Panc1 (cell line): Measurements from ENCODE around the gene ASF1B. TPM values are rescaled to one million over a fixed set of nuclear protein-coding genes. Genes with fewer than 3 reads are reported as not detected.

Source experiments
- ATAC-seq: fragments of 200-7000 bp; cut with Tn5 transposase; 2 replicates; pipeline ENCODE4 v1.9.1; 2020; ENCODE audit warnings: mild to moderate bottlenecking, moderate library complexity
- BruUV-seq: library from RNA; stranded (reverse); fragments of 400-500 nt; replicated peaks from 2 replicates; lab custom pipeline; 2021; lab: Mats Ljungman, UMichigan
- CTCF ChIA-PET: fragments of 300-600 bp; sonication (Branson Sonifier 250); formaldehyde crosslinking; loops from one replicate; lab custom pipeline; 2022; ENCODE audit warnings: antibody characterized with exemption; lab: Charles Lee
- POLR2A ChIA-PET: fragments of 300-600 bp; sonication (Branson Sonifier 250); formaldehyde crosslinking; loops from one replicate; lab custom pipeline; 2022; ENCODE audit warnings: antibody characterized with exemption; lab: Charles Lee
- DNase-seq: peaks from one replicate; pipeline ENCODE4 v3.0.0-alpha.2; 2010; ENCODE audit warnings: low read depth, low spot score
- H3K27ac ChIP-seq: 2 replicates; pipeline ENCODE4 v1.5.1; 2011; ENCODE audit warnings: mild to moderate bottlenecking, low read length, inconsistent platforms
- H3K27me3 ChIP-seq: fragments of 200-500 bp; sonication (Bioruptor generic); 2 replicates; pipeline ENCODE4 v1.6.0; 2014; ENCODE audit warnings: low read length, inconsistent platforms; ENCODE audit not compliant: control insufficient read depth, insufficient read depth
- H3K36me3 ChIP-seq: fragments of 200-500 bp; sonication (Bioruptor generic); 2 replicates; pipeline ENCODE4 v1.5.1; 2014; ENCODE audit warnings: inconsistent platforms, mild to moderate bottlenecking, low read length, moderate library complexity; ENCODE audit not compliant: control insufficient read depth, insufficient read depth
- H3K4me1 ChIP-seq: 2 replicates; pipeline ENCODE4 v1.5.1; 2011; ENCODE audit warnings: inconsistent platforms, mild to moderate bottlenecking, low read length, moderate library complexity; ENCODE audit not compliant: control insufficient read depth, insufficient read depth
- H3K4me3 ChIP-seq, 2 experiments: 2 replicates each; pipeline ENCODE4 v1.5.1; 2011 to 2012; ENCODE audit warnings: low read depth in 2 of 2, low read length in 2 of 2, mild to moderate bottlenecking in 2 of 2, inconsistent platforms in 1 of 2, moderate library complexity in 1 of 2
- H3K9me3 ChIP-seq: fragments of 200-500 bp; sonication (Bioruptor generic); 2 replicates; pipeline ENCODE4 v1.5.1; 2014; ENCODE audit warnings: low read depth, mild to moderate bottlenecking, inconsistent platforms, low read length, moderate library complexity; ENCODE audit not compliant: control insufficient read depth, insufficient read depth
- POLR2AphosphoS5 ChIP-seq: IDR thresholded peaks from 2 replicates; pipeline ENCODE4 v1.6.1; 2012; ENCODE audit warnings: mild to moderate bottlenecking, low read depth, low read length, moderate library complexity
- REST ChIP-seq, 2 experiments: IDR thresholded peaks; 2 replicates each; pipeline ENCODE4 v1.6.1; 2011 to 2012; ENCODE audit warnings: low read depth in 2 of 2, control low read depth in 1 of 2, low read length in 1 of 2, mild to moderate bottlenecking in 1 of 2, moderate library complexity in 1 of 2; ENCODE audit not compliant: insufficient read depth in 1 of 2
- SIN3A ChIP-seq: IDR thresholded peaks from 2 replicates; pipeline ENCODE4 v1.6.1; 2012; ENCODE audit warnings: low read depth, mild to moderate bottlenecking, low read length, moderate library complexity, borderline replicate concordance; ENCODE audit not compliant: insufficient read depth
- TCF7L2 ChIP-seq: IDR thresholded peaks from 2 replicates; pipeline ENCODE4 v1.6.1; 2011; ENCODE audit warnings: mild to moderate bottlenecking, low read depth, low read length, inconsistent platforms
- in situ Hi-C: cut with HindIII; loops from 2 replicates; pipeline ENCODE4 v1.10.0; 2016; ENCODE audit warnings: low sequenced_read_pairs, low pct_unique_long_range_greater_than_20kb
- intact Hi-C: fragments of 100-400 bp; cut with micrococcal nuclease; formaldehyde crosslinking; loops from one replicate; pipeline ENCODE4 v1.10.0; 2022; ENCODE audit not compliant: unreplicated experiment
- total RNA-seq: library from RNA; stranded (reverse); gene quantifications from one replicate; pipeline ENCODE4 v1.2.1, GENCODE V29; 2021; ENCODE audit not compliant: unreplicated experiment
- TF ChIP-seq, protein P1 (sequence below): fragments of 450-650 bp; IDR thresholded peaks from 2 replicates; pipeline ENCODE4 v1.5.1; 2017; ENCODE audit warnings: mild to moderate bottlenecking

Gene ASF1B
- total RNA-seq, 1 experiment from 2014 or later, result 35.4 TPM

- H3K36me3 ChIP-seq, result no peaks in the 10 kb centered on the region; the same call in 1 of the 2 replicates
These were observed 65.9 kb downstream of the ASF1B start for GRCh38 chr19:14070268-14071050.

More at GRCh38 chr19:14070268-14071050, 65.9 kb downstream of the ASF1B start:
- CTCF ChIA-PET, result interaction anchor here (0.6 kb wide), 1 partner anchor 10 kb away, joined by 3 read pairs; no protein-coding TSS in a partner anchor
- no peak overlapping the region for H3K27ac ChIP-seq
- H3K4me3 ChIP-seq, result no peak overlapping the region
- POLR2A ChIA-PET, result interaction anchor here (0.6 kb wide), 1 partner anchor 61 kb away, joined by 5 read pairs; no protein-coding TSS in a partner anchor
- H3K4me1 ChIP-seq, result no peaks in the 10 kb centered on the region
- intact Hi-C loops, result no loop called here
- no peaks in the 10 kb centered on the region for H3K9me3 ChIP-seq
- no peaks in the 10 kb centered on the region for H3K27me3 ChIP-seq
- in situ Hi-C loops, result no loop called here
- DNase-seq (no peak), ATAC-seq (no peak)
- TF ChIP-seq SIN3A, result no peak
- TF ChIP-seq POLR2AphosphoS5, result no peak
- TF ChIP-seq, protein P1, sequence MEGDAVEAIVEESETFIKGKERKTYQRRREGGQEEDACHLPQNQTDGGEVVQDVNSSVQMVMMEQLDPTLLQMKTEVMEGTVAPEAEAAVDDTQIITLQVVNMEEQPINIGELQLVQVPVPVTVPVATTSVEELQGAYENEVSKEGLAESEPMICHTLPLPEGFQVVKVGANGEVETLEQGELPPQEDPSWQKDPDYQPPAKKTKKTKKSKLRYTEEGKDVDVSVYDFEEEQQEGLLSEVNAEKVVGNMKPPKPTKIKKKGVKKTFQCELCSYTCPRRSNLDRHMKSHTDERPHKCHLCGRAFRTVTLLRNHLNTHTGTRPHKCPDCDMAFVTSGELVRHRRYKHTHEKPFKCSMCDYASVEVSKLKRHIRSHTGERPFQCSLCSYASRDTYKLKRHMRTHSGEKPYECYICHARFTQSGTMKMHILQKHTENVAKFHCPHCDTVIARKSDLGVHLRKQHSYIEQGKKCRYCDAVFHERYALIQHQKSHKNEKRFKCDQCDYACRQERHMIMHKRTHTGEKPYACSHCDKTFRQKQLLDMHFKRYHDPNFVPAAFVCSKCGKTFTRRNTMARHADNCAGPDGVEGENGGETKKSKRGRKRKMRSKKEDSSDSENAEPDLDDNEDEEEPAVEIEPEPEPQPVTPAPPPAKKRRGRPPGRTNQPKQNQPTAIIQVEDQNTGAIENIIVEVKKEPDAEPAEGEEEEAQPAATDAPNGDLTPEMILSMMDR, result no peak
- TF ChIP-seq REST (IDR thresholded peaks at IDR 0.05; ENCODE audit: insufficient read depth in 1 of 2, low read depth in 2 of 2, low read length in 1 of 2), result no peak
- TF ChIP-seq TCF7L2, result no peak
- BruUV-seq, result no TSS peak

Other genes with a start within 250 kb of the ASF1B start
- 6.5 TPM for gene BRME1, start 230.5 kb downstream of the ASF1B start, total RNA-seq
- gene CC2D1A, start 230.4 kb downstream of the ASF1B start, total RNA-seq, result 28.0 TPM
- 1.4 TPM for gene PODNL1, start 198.2 kb downstream of the ASF1B start, total RNA-seq
- 38.8 TPM for gene DCAF15, start 184.1 kb downstream of the ASF1B start, total RNA-seq
- 15.2 TPM for gene RFX1, start 130.3 kb downstream of the ASF1B start, total RNA-seq
- not detected for gene RLN3, start 108.4 kb downstream of the ASF1B start, total RNA-seq
- gene IL27RA, start 104.8 kb downstream of the ASF1B start, total RNA-seq, result 10.2 TPM
- gene PALM3, start 74.5 kb downstream of the ASF1B start, total RNA-seq, result 0.54 TPM
- 1.5 TPM for gene MISP3, start 63.8 kb downstream of the ASF1B start, total RNA-seq
- 0.28 TPM for gene C19orf67, start 50.8 kb downstream of the ASF1B start, total RNA-seq
- gene SAMD1, start 45.8 kb downstream of the ASF1B start, total RNA-seq, result 82.0 TPM
- gene PRKACA, start 18.8 kb downstream of the ASF1B start, total RNA-seq, result 70.8 TPM
- gene ADGRL1, start 69.6 kb upstream of the ASF1B start, total RNA-seq, result 37.7 TPM
- gene ADGRE5, start 244.9 kb upstream of the ASF1B start, total RNA-seq, result 109 TPM